Right lobe of liver (tissue), 4 donors: ENCODE measurements around the gene ENTHD1.

ENCODE experiments used
- CTCF ChIP-seq, 4 donors: fragments of 200-600 bp in 3 of 4; fragments of 450-650 bp in 1 of 4; IDR thresholded peaks; one replicate each; pipeline versions ENCODE4 v1.5.1 to v1.8.0; 2016 to 2022; ENCODE audit warnings: antibody characterized with exemption in 4 of 4, mild to moderate bottlenecking in 2 of 4
- POLR2A ChIP-seq: fragments of 450-650 bp; IDR thresholded peaks from one replicate; pipeline ENCODE4 v1.6.1; 2017; ENCODE audit warnings: antibody characterized with exemption, mild to moderate bottlenecking
- donor health status: DM: no; HTN: no; CAD: no.
- donor health status: DM: no; HTN: no; CAD: no.
- donor health status: DM: no; HTN: yes; CAD: no.

GRCh38 chr22:39936523-39937145 is 43.1 kb upstream of the ENTHD1 start:
- TF ChIP-seq CTCF (IDR thresholded peaks at IDR 0.05): no peak
- no peak for TF ChIP-seq POLR2A
